ENCODE data around the gene CLPX.

Gene CLPX

GRCh38 chr15:65172531-65172930 is 12.6 kb downstream of the CLPX start:
- Histone ChIP-seq H3K27me3 (ENCODE audit: insufficient read depth, insufficient read length) (no peaks in the 10 kb centered on the region), H3K9ac (ENCODE audit: insufficient read length, low read depth) (no peak overlapping the region), H3K4me3 (ENCODE audit: insufficient read length, low read depth) (no peak overlapping the region), H3K36me3 (ENCODE audit: insufficient read depth, insufficient read length, low read length) (peaks cover 48% of the 10 kb centered on the region), H3K9me3 (ENCODE audit: insufficient read depth, low read length) (no peaks in the 10 kb centered on the region), H3K4me1 (ENCODE audit: insufficient read depth, insufficient read length) (peaks cover 3% of the 10 kb centered on the region)
- no peak for DNase-seq (ENCODE audit: low read depth, low spot score)
- no peak for TF ChIP-seq ZNF274 (IDR thresholded peaks at IDR 0.05; ENCODE audit: low read depth, low read length)

DNA sequence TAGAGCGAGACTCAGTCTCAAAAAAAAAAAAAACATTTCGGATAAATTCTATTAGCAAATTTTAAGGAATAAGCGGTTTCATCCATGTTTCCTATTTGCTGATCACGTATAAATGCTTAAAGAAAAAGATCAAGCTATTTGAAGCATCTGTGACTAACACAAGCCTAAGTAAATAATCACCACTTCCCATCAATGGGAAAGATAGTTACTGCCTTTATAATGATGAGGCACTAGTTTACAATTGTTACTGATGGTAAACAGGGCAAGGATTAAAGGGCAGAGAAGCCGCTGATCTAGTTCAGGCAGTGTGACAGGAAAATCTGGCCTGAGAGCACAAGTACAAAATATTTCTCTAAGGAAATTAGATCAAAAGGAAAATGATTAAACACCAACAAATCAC is 13.7 kb downstream of the CLPX start:
- Histone ChIP-seq H3K4me3 (ENCODE audit: insufficient read length, low read depth) (no peak overlapping the region), H3K4me1 (ENCODE audit: insufficient read depth, insufficient read length) (peaks cover 3% of the 10 kb centered on the region), H3K9ac (ENCODE audit: insufficient read length, low read depth) (no peak overlapping the region), H3K27me3 (ENCODE audit: insufficient read depth, insufficient read length) (no peaks in the 10 kb centered on the region), H3K36me3 (ENCODE audit: insufficient read depth, insufficient read length, low read length) (peaks cover 43% of the 10 kb centered on the region), H3K9me3 (ENCODE audit: insufficient read depth, low read length) (no peaks in the 10 kb centered on the region)
- no peak for DNase-seq (ENCODE audit: low read depth, low spot score)
- no peak for TF ChIP-seq YY1 (IDR thresholded peaks at IDR 0.05; ENCODE audit: insufficient read depth, insufficient read length)
- no peak for TF ChIP-seq ZNF274 (IDR thresholded peaks at IDR 0.05; ENCODE audit: low read depth, low read length)
- TF ChIP-seq SUZ12 (IDR thresholded peaks at IDR 0.05; ENCODE audit: extremely low read depth, insufficient read depth, insufficient read length), result no peak

GRCh38 chr15:65165875-65166274 is 19.3 kb downstream of the CLPX start:
- peaks cover 65% of the 10 kb centered on the region for H3K36me3 ChIP-seq (ENCODE audit: insufficient read depth, insufficient read length, low read length)
- no peak for TF ChIP-seq ZNF274 (IDR thresholded peaks at IDR 0.05; ENCODE audit: low read depth, low read length)
- no peak for TF ChIP-seq SUZ12 (IDR thresholded peaks at IDR 0.05; ENCODE audit: extremely low read depth, insufficient read depth, insufficient read length)
- no peak for TF ChIP-seq YY1 (IDR thresholded peaks at IDR 0.05; ENCODE audit: insufficient read depth, insufficient read length)

DNA sequence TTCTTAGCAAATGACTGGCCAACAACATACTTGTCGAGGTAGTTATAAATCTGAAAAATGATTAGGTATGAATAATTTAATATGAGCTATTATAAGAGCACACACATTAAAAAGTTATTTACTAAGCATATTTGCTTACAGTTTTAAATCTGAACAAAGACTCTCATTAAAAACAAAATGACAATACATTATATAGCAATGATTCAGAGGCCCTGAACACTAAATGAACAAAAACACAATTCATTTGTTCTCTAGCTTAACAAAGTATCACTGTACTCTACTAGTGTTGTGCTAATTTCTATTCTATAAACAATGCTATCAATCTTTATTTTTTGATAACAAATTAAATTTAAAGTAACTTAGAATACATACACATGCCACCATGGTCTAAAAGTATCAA is 21.0 kb downstream of the CLPX start:
- Histone ChIP-seq H3K27me3 (ENCODE audit: insufficient read depth, insufficient read length) (no peaks in the 10 kb centered on the region), H3K4me3 (ENCODE audit: insufficient read length, low read depth) (no peak overlapping the region), H3K4me1 (ENCODE audit: insufficient read depth, insufficient read length) (no peaks in the 10 kb centered on the region), H3K36me3 (ENCODE audit: insufficient read depth, insufficient read length, low read length) (peaks cover 63% of the 10 kb centered on the region), H3K9ac (ENCODE audit: insufficient read length, low read depth) (no peak overlapping the region), H3K9me3 (ENCODE audit: insufficient read depth, low read length) (no peaks in the 10 kb centered on the region)
- no peak for DNase-seq (ENCODE audit: low read depth, low spot score)
- no peak for TF ChIP-seq YY1 (IDR thresholded peaks at IDR 0.05; ENCODE audit: insufficient read depth, insufficient read length)
- no peak for TF ChIP-seq ZNF274 (IDR thresholded peaks at IDR 0.05; ENCODE audit: low read depth, low read length)
- no peak for TF ChIP-seq SUZ12 (IDR thresholded peaks at IDR 0.05; ENCODE audit: extremely low read depth, insufficient read depth, insufficient read length)

More at GRCh38 chr15:65165875-65166274, 19.3 kb downstream of the CLPX start:
- DNase-seq (ENCODE audit: low read depth, low spot score), result no peak
- H3K9me3 ChIP-seq (ENCODE audit: insufficient read depth, low read length), result no peaks in the 10 kb centered on the region
- H3K4me1 ChIP-seq (ENCODE audit: insufficient read depth, insufficient read length), result no peaks in the 10 kb centered on the region
- no peak overlapping the region for H3K9ac ChIP-seq (ENCODE audit: insufficient read length, low read depth)
- H3K4me3 ChIP-seq (ENCODE audit: insufficient read length, low read depth), result no peak overlapping the region
- H3K27me3 ChIP-seq (ENCODE audit: insufficient read depth, insufficient read length), result no peaks in the 10 kb centered on the region

GRCh38 chr15:65163041-65163440 is 22.1 kb downstream of the CLPX start:
- no peak for DNase-seq (ENCODE audit: low read depth, low spot score)
- H3K4me3 ChIP-seq (ENCODE audit: insufficient read length, low read depth), result no peak overlapping the region
- H3K9me3 ChIP-seq (ENCODE audit: insufficient read depth, low read length), result no peaks in the 10 kb centered on the region
- H3K4me1 ChIP-seq (ENCODE audit: insufficient read depth, insufficient read length), result no peaks in the 10 kb centered on the region
- H3K9ac ChIP-seq (ENCODE audit: insufficient read length, low read depth), result no peak overlapping the region
- no peaks in the 10 kb centered on the region for H3K27me3 ChIP-seq (ENCODE audit: insufficient read depth, insufficient read length)
- TF ChIP-seq SUZ12 (IDR thresholded peaks at IDR 0.05; ENCODE audit: extremely low read depth, insufficient read depth, insufficient read length), result no peak
- no peak for TF ChIP-seq YY1 (IDR thresholded peaks at IDR 0.05; ENCODE audit: insufficient read depth, insufficient read length)
- no peak for TF ChIP-seq ZNF274 (IDR thresholded peaks at IDR 0.05; ENCODE audit: low read depth, low read length)
- H3K36me3 ChIP-seq (ENCODE audit: insufficient read depth, insufficient read length, low read length), result peaks cover 73% of the 10 kb centered on the region

- H3K4me3 ChIP-seq (ENCODE audit: insufficient read length, low read depth), result no peak overlapping the region
- H3K9ac ChIP-seq (ENCODE audit: insufficient read length, low read depth), result no peak overlapping the region
- no peak for DNase-seq (ENCODE audit: low read depth, low spot score)
- peaks cover 81% of the 10 kb centered on the region for H3K36me3 ChIP-seq (ENCODE audit: insufficient read depth, insufficient read length, low read length)
- TF ChIP-seq SUZ12 (IDR thresholded peaks at IDR 0.05; ENCODE audit: extremely low read depth, insufficient read depth, insufficient read length) (no peak), ZNF274 (IDR thresholded peaks at IDR 0.05; ENCODE audit: low read depth, low read length) (no peak), YY1 (IDR thresholded peaks at IDR 0.05; ENCODE audit: insufficient read depth, insufficient read length) (no peak)
- H3K4me1 ChIP-seq (ENCODE audit: insufficient read depth, insufficient read length), result no peaks in the 10 kb centered on the region
- H3K27me3 ChIP-seq (ENCODE audit: insufficient read depth, insufficient read length), result no peaks in the 10 kb centered on the region
- no peaks in the 10 kb centered on the region for H3K9me3 ChIP-seq (ENCODE audit: insufficient read depth, low read length)
Observed at GRCh38 chr15:65156692-65157091, 28.4 kb downstream of the CLPX start.

GRCh38 chr15:65154720-65155119 is 30.4 kb downstream of the CLPX start:
- peaks cover 85% of the 10 kb centered on the region for H3K36me3 ChIP-seq (ENCODE audit: insufficient read depth, insufficient read length, low read length)
- H3K9ac ChIP-seq (ENCODE audit: insufficient read length, low read depth), result no peak overlapping the region
- no peaks in the 10 kb centered on the region for H3K9me3 ChIP-seq (ENCODE audit: insufficient read depth, low read length)
- H3K27me3 ChIP-seq (ENCODE audit: insufficient read depth, insufficient read length), result no peaks in the 10 kb centered on the region
- H3K4me3 ChIP-seq (ENCODE audit: insufficient read length, low read depth), result no peak overlapping the region
- H3K4me1 ChIP-seq (ENCODE audit: insufficient read depth, insufficient read length), result no peaks in the 10 kb centered on the region
- no peak for DNase-seq (ENCODE audit: low read depth, low spot score)
- TF ChIP-seq YY1 (IDR thresholded peaks at IDR 0.05; ENCODE audit: insufficient read depth, insufficient read length), result no peak
- no peak for TF ChIP-seq ZNF274 (IDR thresholded peaks at IDR 0.05; ENCODE audit: low read depth, low read length)
- no peak for TF ChIP-seq SUZ12 (IDR thresholded peaks at IDR 0.05; ENCODE audit: extremely low read depth, insufficient read depth, insufficient read length)

DNA sequence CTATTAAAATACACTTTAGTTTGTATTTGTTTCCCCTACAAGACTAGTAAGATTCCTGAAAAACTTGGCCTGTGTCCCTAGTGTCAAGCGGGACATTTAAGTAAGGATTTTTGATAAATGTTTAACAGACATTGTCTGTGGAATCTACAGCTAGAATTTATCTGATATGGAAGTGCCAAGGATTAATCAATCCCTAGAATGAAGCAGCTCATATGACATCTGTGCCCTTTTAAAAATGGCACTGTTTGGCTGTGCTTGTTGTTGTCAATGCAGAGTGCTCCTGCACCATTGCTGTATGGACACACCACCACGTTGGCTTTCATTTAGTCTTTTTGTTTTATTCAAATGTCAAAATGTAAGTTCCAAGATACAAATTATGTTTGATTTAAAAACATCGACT is 37.2 kb downstream of the CLPX start:
- Histone ChIP-seq H3K27me3 (ENCODE audit: insufficient read depth, insufficient read length) (no peaks in the 10 kb centered on the region), H3K4me3 (ENCODE audit: insufficient read length, low read depth) (no peak overlapping the region), H3K9me3 (ENCODE audit: insufficient read depth, low read length) (no peaks in the 10 kb centered on the region), H3K9ac (ENCODE audit: insufficient read length, low read depth) (no peak overlapping the region), H3K36me3 (ENCODE audit: insufficient read depth, insufficient read length, low read length) (peaks cover 44% of the 10 kb centered on the region), H3K4me1 (ENCODE audit: insufficient read depth, insufficient read length) (no peaks in the 10 kb centered on the region)
- DNase-seq (ENCODE audit: low read depth, low spot score), result no peak
- TF ChIP-seq ZNF274 (IDR thresholded peaks at IDR 0.05; ENCODE audit: low read depth, low read length), result no peak
- no peak for TF ChIP-seq YY1 (IDR thresholded peaks at IDR 0.05; ENCODE audit: insufficient read depth, insufficient read length)
- no peak for TF ChIP-seq SUZ12 (IDR thresholded peaks at IDR 0.05; ENCODE audit: extremely low read depth, insufficient read depth, insufficient read length)

Data from NT2/D1 (cell line).